PFSK-1 (cell line): ENCODE data around the gene TAF8.

Experiments used
- FOXP2 ChIP-seq: optimal IDR thresholded peaks from 2 replicates; pipeline ENCODE3; 2011; ENCODE audit warnings: borderline replicate concordance, control low read depth, inconsistent platforms; ENCODE audit not compliant: insufficient read depth; ENCODE audit errors: extremely low read length, extremely low read depth
- POLR2AphosphoS5 ChIP-seq: IDR thresholded peaks from 2 replicates; pipeline ENCODE4 v1.6.1; 2012; ENCODE audit warnings: low read depth, mild to moderate bottlenecking, control low read depth, low read length, moderate library complexity
- SIN3A ChIP-seq: IDR thresholded peaks from 2 replicates; pipeline ENCODE4 v1.6.1; 2012; ENCODE audit warnings: mild to moderate bottlenecking, low read length, moderate library complexity, borderline replicate concordance; ENCODE audit not compliant: insufficient read depth
- TAF1 ChIP-seq: IDR thresholded peaks from 2 replicates; pipeline ENCODE4 v1.6.1; 2012; ENCODE audit warnings: low read length, control low read depth, borderline replicate concordance; ENCODE audit not compliant: insufficient read depth
- TF ChIP-seq, protein P1 (sequence below), 2 experiments: IDR thresholded peaks; 2 replicates each; pipeline versions ENCODE4 v1.6.1 to v1.8.0; 2011 to 2012; ENCODE audit warnings: low read depth in 2 of 2, low read length in 2 of 2, control low read depth in 1 of 2, inconsistent platforms in 1 of 2, mild to moderate bottlenecking in 1 of 2, moderate library complexity in 1 of 2; ENCODE audit not compliant: insufficient read depth in 1 of 2

The TAF8 gene

DNA sequence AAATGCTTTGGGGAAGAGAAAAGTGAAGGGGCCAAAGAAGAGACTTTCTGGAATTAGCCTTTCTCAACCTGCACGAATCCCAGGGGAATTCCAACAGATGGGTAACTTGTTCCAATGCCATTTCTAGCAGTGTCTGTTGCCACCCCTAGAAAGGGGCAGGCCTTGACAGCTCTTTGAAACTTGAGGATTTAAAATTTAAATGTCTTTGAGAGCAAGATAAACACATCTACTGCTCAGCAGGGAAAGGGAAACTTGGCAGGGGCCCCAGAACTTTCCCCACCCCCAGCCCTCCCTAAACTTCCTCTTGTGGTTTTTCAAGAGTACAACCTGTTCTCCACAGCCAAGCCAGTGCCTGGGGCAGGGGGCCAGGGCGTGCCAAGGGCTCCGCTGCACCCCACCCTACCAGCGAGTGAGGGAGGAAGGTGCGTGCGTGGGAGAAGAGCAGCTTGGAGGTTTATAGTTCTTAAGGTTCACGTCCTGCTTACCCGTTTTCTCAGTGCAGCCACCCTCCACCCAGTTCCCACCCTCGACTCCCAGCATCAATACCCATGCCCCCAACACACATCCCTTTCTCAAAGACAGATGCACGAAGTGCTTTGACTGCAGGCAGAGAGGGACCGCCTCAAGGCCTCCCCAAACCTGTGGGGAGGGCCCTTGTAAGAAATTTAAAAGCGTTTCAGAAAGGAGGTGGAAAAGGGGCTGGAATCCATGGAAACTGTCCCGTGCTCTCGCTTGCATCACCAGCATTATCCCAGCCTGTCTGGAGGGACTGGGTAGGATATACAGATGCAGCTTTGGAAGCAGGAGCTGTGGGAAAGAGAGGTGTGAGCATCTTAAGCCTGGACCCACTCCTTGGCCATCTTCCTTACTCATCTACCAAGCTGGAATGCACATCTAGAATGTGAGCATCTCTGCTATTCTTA, 4.5 kb upstream of the TAF8 start:
- TF ChIP-seq SIN3A (peak; percentile 100), TAF1 (no peak)

DNA sequence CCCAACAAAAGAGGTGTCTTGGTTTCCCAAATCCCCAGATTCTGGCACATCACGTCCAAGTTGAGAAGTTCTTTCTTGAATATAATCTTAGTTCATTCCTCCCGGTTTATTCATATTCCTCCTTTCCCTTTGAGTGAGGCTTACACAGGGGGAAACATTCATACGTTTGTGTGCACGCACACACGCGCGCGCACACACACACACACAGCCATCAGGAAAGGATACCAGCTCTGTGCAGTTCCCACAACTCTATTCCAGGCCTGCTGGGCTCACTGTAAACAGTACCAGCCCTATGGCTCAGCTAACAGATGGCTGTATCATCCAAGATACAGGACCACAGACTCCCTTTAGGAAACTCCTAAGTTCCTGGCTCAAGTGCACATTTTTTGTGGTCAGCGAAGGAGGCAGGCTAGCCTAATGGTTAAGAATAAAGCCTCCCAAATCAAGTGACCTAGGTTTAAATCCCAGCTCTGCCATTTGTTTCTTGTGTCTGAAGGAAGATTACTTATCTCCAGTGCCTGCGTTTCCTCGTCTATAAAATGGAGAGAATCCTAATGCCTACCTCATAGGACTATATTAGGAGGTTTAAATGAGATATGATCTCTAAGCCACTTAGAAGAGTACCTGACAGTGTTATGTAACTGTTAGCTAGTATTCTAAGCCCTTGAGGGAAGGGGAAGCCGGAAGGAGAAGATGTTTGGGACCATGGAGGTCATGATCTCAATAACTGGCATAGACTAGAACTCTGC, 3.7 kb upstream of the TAF8 start:
- TF ChIP-seq POLR2AphosphoS5, result no peak
- no peak for TF ChIP-seq TAF1
- no peak for TF ChIP-seq SIN3A
- no peak for TF ChIP-seq FOXP2
- TF ChIP-seq, protein P1, sequence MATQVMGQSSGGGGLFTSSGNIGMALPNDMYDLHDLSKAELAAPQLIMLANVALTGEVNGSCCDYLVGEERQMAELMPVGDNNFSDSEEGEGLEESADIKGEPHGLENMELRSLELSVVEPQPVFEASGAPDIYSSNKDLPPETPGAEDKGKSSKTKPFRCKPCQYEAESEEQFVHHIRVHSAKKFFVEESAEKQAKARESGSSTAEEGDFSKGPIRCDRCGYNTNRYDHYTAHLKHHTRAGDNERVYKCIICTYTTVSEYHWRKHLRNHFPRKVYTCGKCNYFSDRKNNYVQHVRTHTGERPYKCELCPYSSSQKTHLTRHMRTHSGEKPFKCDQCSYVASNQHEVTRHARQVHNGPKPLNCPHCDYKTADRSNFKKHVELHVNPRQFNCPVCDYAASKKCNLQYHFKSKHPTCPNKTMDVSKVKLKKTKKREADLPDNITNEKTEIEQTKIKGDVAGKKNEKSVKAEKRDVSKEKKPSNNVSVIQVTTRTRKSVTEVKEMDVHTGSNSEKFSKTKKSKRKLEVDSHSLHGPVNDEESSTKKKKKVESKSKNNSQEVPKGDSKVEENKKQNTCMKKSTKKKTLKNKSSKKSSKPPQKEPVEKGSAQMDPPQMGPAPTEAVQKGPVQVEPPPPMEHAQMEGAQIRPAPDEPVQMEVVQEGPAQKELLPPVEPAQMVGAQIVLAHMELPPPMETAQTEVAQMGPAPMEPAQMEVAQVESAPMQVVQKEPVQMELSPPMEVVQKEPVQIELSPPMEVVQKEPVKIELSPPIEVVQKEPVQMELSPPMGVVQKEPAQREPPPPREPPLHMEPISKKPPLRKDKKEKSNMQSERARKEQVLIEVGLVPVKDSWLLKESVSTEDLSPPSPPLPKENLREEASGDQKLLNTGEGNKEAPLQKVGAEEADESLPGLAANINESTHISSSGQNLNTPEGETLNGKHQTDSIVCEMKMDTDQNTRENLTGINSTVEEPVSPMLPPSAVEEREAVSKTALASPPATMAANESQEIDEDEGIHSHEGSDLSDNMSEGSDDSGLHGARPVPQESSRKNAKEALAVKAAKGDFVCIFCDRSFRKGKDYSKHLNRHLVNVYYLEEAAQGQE (IDR thresholded peaks at IDR 0.05; ENCODE audit: insufficient read depth in 1 of 2, low read depth in 2 of 2, low read length in 2 of 2), result no peak

DNA sequence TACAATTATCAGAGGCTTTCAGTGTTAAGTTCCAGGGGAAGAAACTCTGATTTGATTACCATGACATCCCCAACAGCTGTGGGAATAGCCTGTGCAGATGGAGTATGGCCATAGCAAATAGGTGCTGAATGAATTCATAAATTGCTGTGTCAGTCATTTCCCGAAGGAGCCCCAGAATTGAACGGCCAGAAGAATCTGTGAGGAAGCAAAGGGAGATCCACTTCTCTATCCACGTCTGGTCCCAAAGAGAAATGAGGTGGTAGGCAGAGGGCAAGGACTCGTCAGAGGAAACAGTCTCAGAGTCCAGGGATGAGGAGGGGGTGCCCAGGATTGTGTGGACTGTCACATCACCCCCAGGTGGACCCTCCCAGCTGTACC, 3.1 kb upstream of the TAF8 start:
- no peak for TF ChIP-seq FOXP2
- no peak for TF ChIP-seq POLR2AphosphoS5
- TF ChIP-seq, protein P1 (IDR thresholded peaks at IDR 0.05; ENCODE audit: insufficient read depth in 1 of 2, low read depth in 2 of 2, low read length in 2 of 2), result no peak
- no peak for TF ChIP-seq SIN3A

DNA sequence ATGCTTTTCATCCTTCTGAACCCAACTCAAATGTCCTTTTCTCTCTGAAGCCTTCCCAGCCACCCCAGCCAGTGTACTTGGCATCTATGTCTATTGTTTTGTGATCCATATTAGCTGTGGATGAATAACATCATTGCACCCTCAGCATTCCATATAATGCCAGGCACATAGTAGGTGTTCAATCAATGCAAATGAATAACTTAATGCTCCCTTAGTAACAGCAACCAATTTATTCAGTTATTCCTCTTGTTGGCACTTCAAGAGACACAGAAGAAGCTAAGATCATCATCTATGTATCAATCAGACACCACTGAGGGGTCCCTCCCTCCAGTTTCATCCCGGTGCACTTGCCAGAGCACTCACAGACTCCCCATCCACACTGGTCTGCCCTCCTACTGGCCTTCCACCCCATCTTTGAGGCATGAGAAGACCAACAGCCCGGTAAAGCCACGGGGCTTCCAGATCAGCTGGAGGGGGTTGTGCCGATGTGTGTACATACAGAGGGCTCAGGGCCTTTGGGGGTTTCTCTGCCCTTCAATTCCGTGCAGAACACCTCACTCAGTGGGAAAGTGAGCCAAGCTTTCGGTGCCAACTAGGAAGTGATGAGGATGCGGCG, 2.4 kb upstream of the TAF8 start:
- TF ChIP-seq FOXP2 (no peak), TAF1 (no peak), SIN3A (no peak), POLR2AphosphoS5 (no peak)
- TF ChIP-seq, protein P1 (IDR thresholded peaks at IDR 0.05; ENCODE audit: insufficient read depth in 1 of 2, low read depth in 2 of 2, low read length in 2 of 2), result no peak

DNA sequence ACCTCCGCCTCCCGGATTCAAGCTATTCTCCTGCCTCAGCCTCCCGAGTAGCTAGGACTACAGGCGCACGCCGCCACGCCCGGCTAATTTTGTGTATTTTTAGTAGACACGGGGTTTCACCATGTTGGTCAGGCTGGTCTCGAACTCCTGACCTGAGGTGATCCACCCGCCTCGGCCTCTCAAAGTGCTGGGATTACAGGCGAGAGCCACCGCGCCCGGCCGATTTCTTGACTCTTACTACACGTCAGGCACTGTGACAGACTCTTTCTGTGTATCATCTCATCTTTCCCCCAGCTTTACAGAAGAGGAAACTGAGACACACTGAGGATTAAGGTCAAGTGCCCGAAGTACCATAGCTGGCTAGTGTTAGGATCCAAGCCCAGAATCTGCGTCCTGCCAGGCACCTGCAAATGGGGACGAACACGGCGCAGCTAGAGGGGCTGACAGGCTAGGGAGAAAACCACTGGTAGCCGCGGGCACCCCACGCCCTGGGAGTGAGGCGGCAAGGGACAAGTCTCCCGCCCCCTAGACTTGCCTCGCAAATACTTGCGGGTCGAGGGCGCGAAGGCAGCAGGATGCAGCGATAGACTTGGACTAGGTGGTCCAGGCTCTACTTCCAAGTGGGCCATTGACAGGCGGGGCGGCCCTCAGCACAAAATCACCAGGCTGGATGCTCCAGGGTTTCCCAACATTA, 1.1 kb upstream of the TAF8 start:
- TF ChIP-seq POLR2AphosphoS5 (no peak), TAF1 (no peak), FOXP2 (no peak), SIN3A (no peak)
- TF ChIP-seq, protein P1 (IDR thresholded peaks at IDR 0.05; ENCODE audit: insufficient read depth in 1 of 2, low read depth in 2 of 2, low read length in 2 of 2), result no peak
